K562 (cell line): ENCODE results near the gene ZNF408. TPM values are rescaled to one million over a fixed set of nuclear protein-coding genes. Genes with fewer than 3 reads are reported as not detected.

Experiments
- ATAC-seq: fragments of 200-7000 bp; cut with Tn5 transposase; 3 replicates; pipeline ENCODE4 v1.9.1; 2020; ENCODE audit warnings: moderate library complexity
- BruUV-seq: library from RNA; stranded (reverse); fragments of 400-500 nt; replicated peaks from 2 replicates; lab custom pipeline; 2021; lab: Mats Ljungman, UMichigan
- CTCF ChIA-PET: fragments of 300-600 bp; formaldehyde crosslinking; extraction: SDS; loops from one replicate; lab custom pipeline; 2021; ENCODE audit warnings: low intra/inter-chr PET ratio; lab: Yijun Ruan, JAX
- POLR2A ChIA-PET: fragments of 300-600, 350-650 bp; sonication (Branson Sonifier 250); formaldehyde crosslinking; extraction: SDS; loops from one replicate; lab custom pipeline; 2021; ENCODE audit warnings: antibody characterized with exemption, inconsistent platforms; lab: Yijun Ruan, JAX
- DNase-seq, 4 experiments: peaks; one replicate each; pipeline versions ENCODE4 v3.0.0 to v3.0.0-alpha.2; 2011 to 2018; ENCODE audit warnings: low spot score in 3 of 4, mixed read lengths in 3 of 4; ENCODE audit errors: extremely low read depth in 1 of 4
- FAIRE-seq: peaks from 2 replicates; lab custom pipeline; 2011; peaks lifted over from hg19 to GRCh38; lab: Jason Lieb, UNC
- H2AFZ ChIP-seq: 2 replicates; pipeline ENCODE4 v1.6.0; 2011; ENCODE audit warnings: low read depth, low read length, control low read depth, inconsistent platforms
- H3K27ac ChIP-seq: fragments of 200-600 bp; 3 replicates; pipeline ENCODE4 v1.8.0; 2011; ENCODE audit warnings: low read depth, mild to moderate bottlenecking, control low read depth, inconsistent platforms, low read length, moderate library complexity, mixed read lengths; ENCODE audit errors: extremely low read depth
- H3K27me3 ChIP-seq, 2 experiments: fragments of 300-600 bp in 1 of 2; 2 replicates in 1 of 2; 3 replicates in 1 of 2; pipeline versions ENCODE4 v1.6.0 to v1.8.0; 2011; ENCODE audit warnings: inconsistent platforms in 2 of 2, low read length in 2 of 2, mild to moderate bottlenecking in 1 of 2, mixed read lengths in 1 of 2, moderate library complexity in 1 of 2; ENCODE audit not compliant: control insufficient read depth in 2 of 2, insufficient read depth in 2 of 2
- H3K36me3 ChIP-seq: fragments of 300-600 bp; 3 replicates; pipeline ENCODE4 v1.8.0; 2011; ENCODE audit warnings: mild to moderate bottlenecking, low read length, inconsistent platforms; ENCODE audit not compliant: control insufficient read depth, insufficient read depth
- H3K4me1 ChIP-seq, 2 experiments: fragments of 200-600 bp in 1 of 2; replicated peaks in 1 of 2; 2 replicates in 1 of 2; 3 replicates in 1 of 2; pipeline versions ENCODE4 v1.5.1 to v1.8.0; 2011; ENCODE audit warnings: inconsistent platforms in 2 of 2, low read length in 2 of 2, mild to moderate bottlenecking in 1 of 2, mixed read lengths in 1 of 2, moderate library complexity in 1 of 2; ENCODE audit not compliant: control insufficient read depth in 2 of 2, insufficient read depth in 2 of 2
- H3K4me2 ChIP-seq: 2 replicates; pipeline ENCODE4 v1.6.1; 2011; ENCODE audit warnings: low read length, control low read depth, inconsistent platforms, mixed read lengths; ENCODE audit not compliant: insufficient read depth
- H3K4me3 ChIP-seq: fragments of 200-600 bp; sonication (generic), shearing (Covaris generic); 2 replicates; pipeline ENCODE4 v1.5.1; 2016; ENCODE audit warnings: control low read depth, inconsistent platforms
- H3K79me2 ChIP-seq: fragments of 200-600 bp; 3 replicates; pipeline ENCODE4 v1.8.0; 2011; ENCODE audit warnings: low read length, inconsistent platforms; ENCODE audit not compliant: control insufficient read depth, insufficient read depth
- H3K9ac ChIP-seq, 2 experiments: 2 replicates each; pipeline versions ENCODE4 v1.6.0 to v1.6.1; 2011; ENCODE audit warnings: low read depth in 2 of 2, low read length in 2 of 2, control low read depth in 1 of 2, inconsistent platforms in 1 of 2, mild to moderate bottlenecking in 1 of 2, mixed read lengths in 1 of 2; ENCODE audit not compliant: insufficient read depth in 1 of 2
- H3K9me1 ChIP-seq: one replicate; pipeline ENCODE4 v1.6.0; 2011; ENCODE audit warnings: inconsistent platforms, mild to moderate bottlenecking, low read length, moderate library complexity; ENCODE audit not compliant: control insufficient read depth, insufficient read depth
- H3K9me3 ChIP-seq: replicated peaks from 2 replicates; pipeline ENCODE4 v1.5.1; 2011; ENCODE audit warnings: low read depth, low read length, inconsistent platforms; ENCODE audit not compliant: control insufficient read depth, insufficient read depth
- H4K20me1 ChIP-seq: replicated peaks from 2 replicates; pipeline ENCODE4 v1.6.1; 2011; ENCODE audit warnings: low read length, inconsistent platforms, mixed read lengths; ENCODE audit not compliant: control insufficient read depth, insufficient read depth
- ARHGAP35 ChIP-seq: fragments of 450-650 bp; IDR thresholded peaks from 2 replicates; pipeline ENCODE4 v1.6.1; 2018; ENCODE audit not compliant: partially characterized antibody
- ILK ChIP-seq: fragments of 450-650 bp; IDR thresholded peaks from 2 replicates; pipeline ENCODE4 v1.6.1; 2016; ENCODE audit warnings: missing genetic modification characterization, low read depth, mild to moderate bottlenecking, missing compliant biosample characterization, moderate library complexity, borderline replicate concordance
- KDM1A ChIP-seq, 2 experiments: fragments of 450-650 bp; IDR thresholded peaks; 2 replicates each; pipeline ENCODE4 v1.6.1; 2016; ENCODE audit warnings: mild to moderate bottlenecking in 2 of 2
- KLF13 ChIP-seq: fragments of 450-650 bp; IDR thresholded peaks from 2 replicates; pipeline ENCODE4 v1.6.1; 2016; ENCODE audit warnings: missing genetic modification characterization, low read depth, mild to moderate bottlenecking, missing compliant biosample characterization, moderate library complexity, borderline replicate concordance
- LARP7 ChIP-seq: fragments of 450-650 bp; IDR thresholded peaks from 2 replicates; pipeline ENCODE4 v1.6.1; 2016
- NCOA6 ChIP-seq: fragments of 450-650 bp; IDR thresholded peaks from 2 replicates; pipeline ENCODE4 v1.6.1; 2017; ENCODE audit warnings: mild to moderate bottlenecking
- ZKSCAN3 ChIP-seq: fragments of 250-450 bp; sonication (Bioruptor Pico); IDR thresholded peaks from 2 replicates; pipeline ENCODE4 v1.4.0; 2020
- WGBS: fragments of 100-300 bp; shearing (Covaris generic); methylation state at CpG from one replicate; pipeline ENCODE4 v1.1.6; 2016; ENCODE audit warnings: low coverage, mixed read lengths; ENCODE audit not compliant: insufficient coverage; ENCODE audit errors: missing lambda C conversion rate; 5-methylcytosine and 5-hydroxymethylcytosine counted together
- in situ Hi-C: fragments of 300-500 bp; cut with MboI; formaldehyde crosslinking; loops from 4 replicates; pipeline ENCODE4 v1.15.0; 2018; ENCODE audit warnings: inconsistent platforms, mixed read lengths
- intact Hi-C: fragments of 100-400 bp; cut with micrococcal nuclease; formaldehyde crosslinking; loops from 2 replicates; pipeline ENCODE4 v1.14.2; 2022
- polyA plus RNA-seq, 8 experiments: library from polyadenylated mRNA; depleted of rRNA in 4 of 8; stranded (reverse) in 5 of 8; unstranded in 3 of 8; fragments of >200 nt; fragmentation: Nextera tagmentation in 2 of 8; fragmentation: Illumina TruSeq in 1 of 8; extraction: Ambion mirVana in 2 of 8; extraction: Trizol in 1 of 8; gene quantifications; 2 replicates each; pipeline versions ENCODE4 v1.2.1 to v1.2.3, GENCODE V29; 2011 to 2014; ENCODE audit warnings: inconsistent platforms in 1 of 8, missing spikeins in 1 of 8
- total RNA-seq, 7 experiments: library from RNA; depleted of rRNA in 6 of 7; stranded (reverse); fragments of >200 nt in 6 of 7; fragmentation: Illumina TruSeq in 2 of 7; extraction: Trizol in 2 of 7; gene quantifications; 2 replicates each; pipeline versions ENCODE4 v1.2.1 to v1.2.3, GENCODE V29; 2011 to 2021; ENCODE audit warnings: low replicate concordance in 1 of 7
- TF ChIP-seq, protein P1 (sequence below): fragments of 150-350 bp; conservative IDR thresholded peaks from 2 replicates; pipeline ENCODE4 v1.6.1; 2014; ENCODE audit warnings: low read length
- TF ChIP-seq, protein P2 (sequence below): fragments of 250-450 bp; sonication (Bioruptor Pico); IDR thresholded peaks from 2 replicates; pipeline ENCODE4 v1.4.0; 2020
- TF ChIP-seq, protein P3 (sequence below): fragments of 200-800 bp; sonication (Bioruptor generic); IDR thresholded peaks from 2 replicates; pipeline ENCODE4 v1.6.1; 2017; ENCODE audit warnings: missing genetic modification characterization, missing compliant biosample characterization
- TF ChIP-seq, protein P4 (sequence below), 2 experiments: fragments of 450-650 bp in 1 of 2; sonication (generic) in 1 of 2; formaldehyde crosslinking in 1 of 2; IDR thresholded peaks in 1 of 2; conservative IDR thresholded peaks in 1 of 2; 2 replicates each; pipeline versions ENCODE4 v1.6.1 to v1.8.1; 2016 to 2023; ENCODE audit warnings: mild to moderate bottlenecking in 2 of 2, moderate library complexity in 2 of 2, inconsistent platforms in 1 of 2, missing genetic modification reagents in 1 of 2

ZNF408 gene
- total and polyA plus RNA-seq, 9 of the 15 experiments (the other 6 are each of a cell fraction or from before 2014, with no cell fraction given) = 0.15 to 18.4 (median 7.4) TPM

DNA sequence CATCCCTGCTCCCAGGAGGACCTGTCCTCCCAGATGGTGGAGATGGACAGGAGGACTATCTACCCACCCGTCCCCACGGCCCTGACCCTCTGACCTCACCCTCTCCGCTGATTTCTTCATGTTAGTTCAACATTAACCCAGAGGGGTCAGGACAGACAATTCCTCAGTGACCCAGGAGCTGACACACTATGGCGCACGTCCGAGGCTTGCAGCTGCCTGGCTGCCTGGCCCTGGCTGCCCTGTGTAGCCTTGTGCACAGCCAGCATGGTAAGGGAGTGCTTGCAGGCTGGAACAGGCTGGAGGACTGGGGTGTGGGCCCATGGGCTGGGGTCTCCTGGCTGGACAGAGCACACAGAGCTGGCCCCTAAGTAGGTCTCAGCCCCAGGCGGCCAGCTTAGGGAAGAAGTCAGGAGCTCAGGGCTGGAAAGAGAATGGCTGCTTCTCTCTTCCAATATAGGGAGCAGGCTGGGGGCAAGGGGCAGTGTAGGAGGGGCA, 18.3 kb downstream of the ZNF408 start, which contains the start of gene F2:
Gene F2 (plus strand): TSS at position 166 of the 495 bp plus-strand sequence. CDS start 23 bp downstream, at position 189.
- no TSS peak for BruUV-seq
- Histone ChIP-seq H3K4me1 (peaks cover 4 to 17% of the 10 kb centered on the region in 2 experiments; a peak in 4 of 5 replicates), H3K9me3 (peaks cover 4% of the 10 kb centered on the region; the same call in 1 of the 2 replicates), H3K9ac (peak within 1 kb of the TSS in 1 of 2 experiments; percentile 75; a peak in 2 of 4 replicates), H3K4me3 (no peak within 1 kb of the TSS), H3K36me3 (no peaks in the 10 kb centered on the region), H3K27me3 (peaks cover 0 to 3% of the 10 kb centered on the region in 2 experiments; a peak in 1 of 5 replicates), H2AFZ (peak within 1 kb of the TSS; percentile 85), H3K27ac (no peak within 1 kb of the TSS), H3K9me1 (no peaks in the 10 kb centered on the region), H3K79me2 (no peaks in the 10 kb centered on the region), H4K20me1 (no peaks in the 10 kb centered on the region), H3K4me2 (no peak within 1 kb of the TSS)
- DNase-seq (no peak), ATAC-seq (peak; percentile 29), FAIRE-seq (no peak)
- in situ Hi-C loops (no loop called here), intact Hi-C loops (no loop called here)
- ChIA-PET CTCF (no interaction called here), POLR2A (interaction anchor here (0.6 to 0.7 kb wide), 2 partner anchors 18 to 70 kb away, joined by 3 read pairs; partner anchors contain the start of genes ARHGAP1 and ZNF408)
- 47% methylated on average over 7 of the region's 7 CpGs for WGBS
- TF ChIP-seq, protein P1, sequence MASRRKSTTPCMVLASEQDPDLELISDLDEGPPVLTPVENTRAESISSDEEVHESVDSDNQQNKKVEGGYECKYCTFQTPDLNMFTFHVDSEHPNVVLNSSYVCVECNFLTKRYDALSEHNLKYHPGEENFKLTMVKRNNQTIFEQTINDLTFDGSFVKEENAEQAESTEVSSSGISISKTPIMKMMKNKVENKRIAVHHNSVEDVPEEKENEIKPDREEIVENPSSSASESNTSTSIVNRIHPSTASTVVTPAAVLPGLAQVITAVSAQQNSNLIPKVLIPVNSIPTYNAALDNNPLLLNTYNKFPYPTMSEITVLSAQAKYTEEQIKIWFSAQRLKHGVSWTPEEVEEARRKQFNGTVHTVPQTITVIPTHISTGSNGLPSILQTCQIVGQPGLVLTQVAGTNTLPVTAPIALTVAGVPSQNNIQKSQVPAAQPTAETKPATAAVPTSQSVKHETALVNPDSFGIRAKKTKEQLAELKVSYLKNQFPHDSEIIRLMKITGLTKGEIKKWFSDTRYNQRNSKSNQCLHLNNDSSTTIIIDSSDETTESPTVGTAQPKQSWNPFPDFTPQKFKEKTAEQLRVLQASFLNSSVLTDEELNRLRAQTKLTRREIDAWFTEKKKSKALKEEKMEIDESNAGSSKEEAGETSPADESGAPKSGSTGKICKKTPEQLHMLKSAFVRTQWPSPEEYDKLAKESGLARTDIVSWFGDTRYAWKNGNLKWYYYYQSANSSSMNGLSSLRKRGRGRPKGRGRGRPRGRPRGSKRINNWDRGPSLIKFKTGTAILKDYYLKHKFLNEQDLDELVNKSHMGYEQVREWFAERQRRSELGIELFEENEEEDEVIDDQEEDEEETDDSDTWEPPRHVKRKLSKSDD = no peak
- TF ChIP-seq ZKSCAN3 (CRISPR knock-in tag) = no peak
- no peak for TF ChIP-seq ILK (tag)
- no peak for TF ChIP-seq LARP7
- TF ChIP-seq, protein P2, sequence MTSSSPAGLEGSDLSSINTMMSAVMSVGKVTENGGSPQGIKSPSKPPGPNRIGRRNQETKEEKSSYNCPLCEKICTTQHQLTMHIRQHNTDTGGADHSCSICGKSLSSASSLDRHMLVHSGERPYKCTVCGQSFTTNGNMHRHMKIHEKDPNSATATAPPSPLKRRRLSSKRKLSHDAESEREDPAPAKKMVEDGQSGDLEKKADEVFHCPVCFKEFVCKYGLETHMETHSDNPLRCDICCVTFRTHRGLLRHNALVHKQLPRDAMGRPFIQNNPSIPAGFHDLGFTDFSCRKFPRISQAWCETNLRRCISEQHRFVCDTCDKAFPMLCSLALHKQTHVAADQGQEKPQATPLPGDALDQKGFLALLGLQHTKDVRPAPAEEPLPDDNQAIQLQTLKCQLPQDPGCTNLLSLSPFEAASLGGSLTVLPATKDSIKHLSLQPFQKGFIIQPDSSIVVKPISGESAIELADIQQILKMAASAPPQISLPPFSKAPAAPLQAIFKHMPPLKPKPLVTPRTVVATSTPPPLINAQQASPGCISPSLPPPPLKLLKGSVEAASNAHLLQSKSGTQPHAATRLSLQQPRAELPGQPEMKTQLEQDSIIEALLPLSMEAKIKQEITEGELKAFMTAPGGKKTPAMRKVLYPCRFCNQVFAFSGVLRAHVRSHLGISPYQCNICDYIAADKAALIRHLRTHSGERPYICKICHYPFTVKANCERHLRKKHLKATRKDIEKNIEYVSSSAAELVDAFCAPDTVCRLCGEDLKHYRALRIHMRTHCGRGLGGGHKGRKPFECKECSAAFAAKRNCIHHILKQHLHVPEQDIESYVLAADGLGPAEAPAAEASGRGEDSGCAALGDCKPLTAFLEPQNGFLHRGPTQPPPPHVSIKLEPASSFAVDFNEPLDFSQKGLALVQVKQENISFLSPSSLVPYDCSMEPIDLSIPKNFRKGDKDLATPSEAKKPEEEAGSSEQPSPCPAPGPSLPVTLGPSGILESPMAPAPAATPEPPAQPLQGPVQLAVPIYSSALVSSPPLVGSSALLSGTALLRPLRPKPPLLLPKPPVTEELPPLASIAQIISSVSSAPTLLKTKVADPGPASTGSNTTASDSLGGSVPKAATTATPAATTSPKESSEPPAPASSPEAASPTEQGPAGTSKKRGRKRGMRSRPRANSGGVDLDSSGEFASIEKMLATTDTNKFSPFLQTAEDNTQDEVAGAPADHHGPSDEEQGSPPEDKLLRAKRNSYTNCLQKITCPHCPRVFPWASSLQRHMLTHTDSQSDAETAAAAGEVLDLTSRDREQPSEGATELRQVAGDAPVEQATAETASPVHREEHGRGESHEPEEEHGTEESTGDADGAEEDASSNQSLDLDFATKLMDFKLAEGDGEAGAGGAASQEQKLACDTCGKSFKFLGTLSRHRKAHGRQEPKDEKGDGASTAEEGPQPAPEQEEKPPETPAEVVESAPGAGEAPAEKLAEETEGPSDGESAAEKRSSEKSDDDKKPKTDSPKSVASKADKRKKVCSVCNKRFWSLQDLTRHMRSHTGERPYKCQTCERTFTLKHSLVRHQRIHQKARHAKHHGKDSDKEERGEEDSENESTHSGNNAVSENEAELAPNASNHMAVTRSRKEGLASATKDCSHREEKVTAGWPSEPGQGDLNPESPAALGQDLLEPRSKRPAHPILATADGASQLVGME (CRISPR knock-in tag) = no peak
- TF ChIP-seq KLF13 (tag) = no peak
- TF ChIP-seq ARHGAP35 = no peak
- TF ChIP-seq NCOA6 = no peak
- TF ChIP-seq KDM1A (IDR thresholded peaks at IDR 0.05) = no peak
- TF ChIP-seq, protein P3, sequence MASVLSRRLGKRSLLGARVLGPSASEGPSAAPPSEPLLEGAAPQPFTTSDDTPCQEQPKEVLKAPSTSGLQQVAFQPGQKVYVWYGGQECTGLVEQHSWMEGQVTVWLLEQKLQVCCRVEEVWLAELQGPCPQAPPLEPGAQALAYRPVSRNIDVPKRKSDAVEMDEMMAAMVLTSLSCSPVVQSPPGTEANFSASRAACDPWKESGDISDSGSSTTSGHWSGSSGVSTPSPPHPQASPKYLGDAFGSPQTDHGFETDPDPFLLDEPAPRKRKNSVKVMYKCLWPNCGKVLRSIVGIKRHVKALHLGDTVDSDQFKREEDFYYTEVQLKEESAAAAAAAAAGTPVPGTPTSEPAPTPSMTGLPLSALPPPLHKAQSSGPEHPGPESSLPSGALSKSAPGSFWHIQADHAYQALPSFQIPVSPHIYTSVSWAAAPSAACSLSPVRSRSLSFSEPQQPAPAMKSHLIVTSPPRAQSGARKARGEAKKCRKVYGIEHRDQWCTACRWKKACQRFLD = no peak
- TF ChIP-seq, protein P4, sequence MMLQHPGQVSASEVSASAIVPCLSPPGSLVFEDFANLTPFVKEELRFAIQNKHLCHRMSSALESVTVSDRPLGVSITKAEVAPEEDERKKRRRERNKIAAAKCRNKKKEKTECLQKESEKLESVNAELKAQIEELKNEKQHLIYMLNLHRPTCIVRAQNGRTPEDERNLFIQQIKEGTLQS (IDR thresholded peaks at IDR 0.05) = no peak
- TF ChIP-seq, protein P4 (CRISPR knock-in tag; conservative IDR thresholded peaks at IDR 0.05) = no peak
